ENCODE measurements around the gene DOK7.

The DOK7 gene

GRCh38 chr4:3527914-3528876 lies 65.1 kb downstream of the DOK7 start:
- no peak for TF ChIP-seq SIN3A (IDR thresholded peaks at IDR 0.05; ENCODE audit: borderline replicate concordance, insufficient read depth, low read length)
- no peak for TF ChIP-seq TAF1 (IDR thresholded peaks at IDR 0.05; ENCODE audit: borderline replicate concordance, insufficient read depth, low read length)
- no peak for TF ChIP-seq POLR2AphosphoS5 (IDR thresholded peaks at IDR 0.05; ENCODE audit: low read depth, low read length)
- TF ChIP-seq REST (IDR thresholded peaks at IDR 0.05; ENCODE audit: insufficient read depth in 1 of 2, low read depth in 2 of 2, low read length in 2 of 2): no peak
- no peak for TF ChIP-seq FOXP2 (optimal IDR thresholded peaks at IDR 0.05; ENCODE audit: borderline replicate concordance, extremely low read depth, extremely low read length, insufficient read depth)

- TF ChIP-seq TAF1 (IDR thresholded peaks at IDR 0.05; ENCODE audit: borderline replicate concordance, insufficient read depth, low read length) (no peak), SIN3A (IDR thresholded peaks at IDR 0.05; ENCODE audit: borderline replicate concordance, insufficient read depth, low read length) (no peak), FOXP2 (optimal IDR thresholded peaks at IDR 0.05; ENCODE audit: borderline replicate concordance, extremely low read depth, extremely low read length, insufficient read depth) (no peak), POLR2AphosphoS5 (IDR thresholded peaks at IDR 0.05; ENCODE audit: low read depth, low read length) (no peak), REST (IDR thresholded peaks at IDR 0.05; ENCODE audit: insufficient read depth in 1 of 2, low read depth in 2 of 2, low read length in 2 of 2) (no peak)
Measured at GRCh38 chr4:3529363-3529762, 66.3 kb downstream of the DOK7 start.

- no peak for TF ChIP-seq TAF1 (IDR thresholded peaks at IDR 0.05; ENCODE audit: borderline replicate concordance, insufficient read depth, low read length)
- TF ChIP-seq REST (IDR thresholded peaks at IDR 0.05; ENCODE audit: insufficient read depth in 1 of 2, low read depth in 2 of 2, low read length in 2 of 2): no peak
- TF ChIP-seq FOXP2 (optimal IDR thresholded peaks at IDR 0.05; ENCODE audit: borderline replicate concordance, extremely low read depth, extremely low read length, insufficient read depth): no peak
- no peak for TF ChIP-seq POLR2AphosphoS5 (IDR thresholded peaks at IDR 0.05; ENCODE audit: low read depth, low read length)
- TF ChIP-seq SIN3A (IDR thresholded peaks at IDR 0.05; ENCODE audit: borderline replicate concordance, insufficient read depth, low read length): no peak
Measured at GRCh38 chr4:3530051-3530450, 66.9 kb downstream of the DOK7 start.

- TF ChIP-seq SIN3A (IDR thresholded peaks at IDR 0.05; ENCODE audit: borderline replicate concordance, insufficient read depth, low read length) (no peak), POLR2AphosphoS5 (IDR thresholded peaks at IDR 0.05; ENCODE audit: low read depth, low read length) (no peak), REST (IDR thresholded peaks at IDR 0.05; ENCODE audit: insufficient read depth in 1 of 2, low read depth in 2 of 2, low read length in 2 of 2) (no peak), FOXP2 (optimal IDR thresholded peaks at IDR 0.05; ENCODE audit: borderline replicate concordance, extremely low read depth, extremely low read length, insufficient read depth) (no peak), TAF1 (IDR thresholded peaks at IDR 0.05; ENCODE audit: borderline replicate concordance, insufficient read depth, low read length) (no peak)
Measured at GRCh38 chr4:3530663-3531254, 67.7 kb downstream of the DOK7 start.
